Measurements from ENCODE around the gene HK2. TPM values are rescaled to one million over a fixed set of nuclear protein-coding genes. Genes with fewer than 3 reads are reported as not detected.

HK2 gene
- total and polyA plus RNA-seq, 2 donors (not counting 3 experiments of a cell fraction or from before 2014, with no cell fraction given): 3.4 to 13.0 TPM

DNA sequence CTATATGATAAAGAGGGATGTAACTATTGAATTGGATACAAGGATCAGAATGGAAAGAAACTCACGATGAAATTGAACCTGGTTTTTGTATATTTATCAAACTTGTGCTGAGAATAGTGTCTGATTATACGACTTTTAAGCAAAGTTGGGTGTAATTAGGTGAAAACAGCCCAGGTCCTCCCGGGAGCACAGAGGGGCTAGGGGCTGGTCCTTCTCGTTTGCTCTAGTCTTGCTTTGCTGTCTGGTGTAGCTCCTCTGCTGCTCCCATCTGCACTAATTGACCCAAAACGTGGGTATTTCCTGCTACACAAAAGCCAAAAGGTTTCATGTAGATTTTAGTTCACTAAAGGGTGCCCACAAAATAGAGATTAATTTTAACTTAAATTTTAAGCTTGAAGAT, 58.7 kb downstream of the HK2 start:
- Histone ChIP-seq H3K9me1 (replicated peaks; ENCODE audit: control insufficient read depth, extremely low read depth, insufficient read depth, low read length) (no peaks in the 10 kb centered on the region), H3K27me3 (ENCODE audit: control insufficient read depth in 2 of 2, insufficient read depth in 2 of 2, low read length in 2 of 2) (no peaks in the 10 kb centered on the region), H3K4me1 (ENCODE audit: control insufficient read depth, extremely low read depth, insufficient read depth, low read length) (peaks cover 22% of the 10 kb centered on the region), H3K4me2 (ENCODE audit: insufficient read depth, low read length) (peak overlapping the region; percentile 48), H3K79me2 (ENCODE audit: control insufficient read depth, insufficient read depth, low read length) (no peaks in the 10 kb centered on the region), H2AFZ (ENCODE audit: low read depth, low read length) (no peak overlapping the region), H4K20me1 (replicated peaks; ENCODE audit: control insufficient read depth, extremely low read depth, insufficient read depth, low read length) (no peaks in the 10 kb centered on the region), H3K9me3 (replicated peaks; ENCODE audit: control insufficient read depth, insufficient read depth, low read length) (no peaks in the 10 kb centered on the region), H3K27ac (ENCODE audit: insufficient read depth, low read depth, low read length) (peak overlapping the region; percentile 85), H3K9ac (replicated peaks; ENCODE audit: extremely low read depth, insufficient read depth, low read length) (no peak overlapping the region), H3K4me3 (replicated peaks in 1 of 3; ENCODE audit: insufficient read depth in 1 of 3, low read depth in 1 of 3, low read length in 3 of 3) (no peak overlapping the region), H3K36me3 (ENCODE audit: control insufficient read depth in 2 of 2, extremely low read depth in 1 of 2, insufficient read depth in 2 of 2, low read length in 2 of 2) (no peaks in the 10 kb centered on the region)
- no peak for FAIRE-seq
- TF ChIP-seq JUN (IDR thresholded peaks at IDR 0.05; ENCODE audit: borderline replicate concordance, insufficient read depth, insufficient read length, low read depth) (no peak), FOS (IDR thresholded peaks at IDR 0.05; ENCODE audit: borderline replicate concordance, insufficient read depth, low read length) (no peak), GATA2 (IDR thresholded peaks at IDR 0.05; ENCODE audit: insufficient read depth, insufficient read length, low read depth, low read length) (no peak), MYC (IDR thresholded peaks at IDR 0.05; ENCODE audit: low read depth, low read length) (no peak), EZH2 (IDR thresholded peaks at IDR 0.05; ENCODE audit: borderline replicate concordance, low read depth, low read length, severe bottlenecking) (no peak), POLR2AphosphoS5 (IDR thresholded peaks at IDR 0.05; ENCODE audit: insufficient read depth, low read depth, low read length) (no peak), POLR2A (IDR thresholded peaks at IDR 0.05; ENCODE audit: low read depth, low read length) (no peak)
- TF ChIP-seq, protein P1, sequence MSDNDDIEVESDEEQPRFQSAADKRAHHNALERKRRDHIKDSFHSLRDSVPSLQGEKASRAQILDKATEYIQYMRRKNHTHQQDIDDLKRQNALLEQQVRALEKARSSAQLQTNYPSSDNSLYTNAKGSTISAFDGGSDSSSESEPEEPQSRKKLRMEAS (IDR thresholded peaks at IDR 0.05; ENCODE audit: insufficient read depth, insufficient read length): no peak
- TF ChIP-seq, protein P2, sequence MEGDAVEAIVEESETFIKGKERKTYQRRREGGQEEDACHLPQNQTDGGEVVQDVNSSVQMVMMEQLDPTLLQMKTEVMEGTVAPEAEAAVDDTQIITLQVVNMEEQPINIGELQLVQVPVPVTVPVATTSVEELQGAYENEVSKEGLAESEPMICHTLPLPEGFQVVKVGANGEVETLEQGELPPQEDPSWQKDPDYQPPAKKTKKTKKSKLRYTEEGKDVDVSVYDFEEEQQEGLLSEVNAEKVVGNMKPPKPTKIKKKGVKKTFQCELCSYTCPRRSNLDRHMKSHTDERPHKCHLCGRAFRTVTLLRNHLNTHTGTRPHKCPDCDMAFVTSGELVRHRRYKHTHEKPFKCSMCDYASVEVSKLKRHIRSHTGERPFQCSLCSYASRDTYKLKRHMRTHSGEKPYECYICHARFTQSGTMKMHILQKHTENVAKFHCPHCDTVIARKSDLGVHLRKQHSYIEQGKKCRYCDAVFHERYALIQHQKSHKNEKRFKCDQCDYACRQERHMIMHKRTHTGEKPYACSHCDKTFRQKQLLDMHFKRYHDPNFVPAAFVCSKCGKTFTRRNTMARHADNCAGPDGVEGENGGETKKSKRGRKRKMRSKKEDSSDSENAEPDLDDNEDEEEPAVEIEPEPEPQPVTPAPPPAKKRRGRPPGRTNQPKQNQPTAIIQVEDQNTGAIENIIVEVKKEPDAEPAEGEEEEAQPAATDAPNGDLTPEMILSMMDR (IDR thresholded peaks at IDR 0.05; ENCODE audit: extremely low read depth in 1 of 2, insufficient read depth in 1 of 2, low read depth in 1 of 2, low read length in 2 of 2): no peak
- ChIA-PET CTCF (interaction anchor here (1.4 to 3.0 kb wide), 2 partner anchors 16 to 27 kb away, joined by 4 to 9 read pairs; no protein-coding TSS in a partner anchor), POLR2A (no interaction called here)
- TSS peak; percentile 84 for BruUV-seq (replicated peaks)
- intact Hi-C loops (cut with micrococcal nuclease) (loop anchor here (1.0 kb wide), 1 partner anchor 66 kb away; the partner anchor contains the start of gene POLE4), dilution Hi-C loops (cut with MboI; ENCODE audit: extremely low pct_ligation_motif_present, low sequenced_read_pairs) (no loop called here)
- peak; percentile 16 for DNase-seq (ENCODE audit: low read depth, low spot score)
